GM19438 (cell line): ENCODE data around the gene OPRD1.
"Not testable (repeated sequence)": the region's sequence is repeated elsewhere in the genome, so short reads cannot be mapped to it uniquely, and the experiment has no call there.

Experiments used
- ATAC-seq: cut with Tn5 transposase; IDR thresholded peaks from one replicate; pipeline ENCODE4 v1.9.1; 2021; ENCODE audit warnings: low read depth; ENCODE audit not compliant: unreplicated experiment

OPRD1 gene

GRCh38 chr1:28840928-28841544 lies 29.1 kb downstream of the OPRD1 start:
- no peak for ATAC-seq

- no peak for ATAC-seq
Measured at GRCh38 chr1:28845786-28846543, 34.0 kb downstream of the OPRD1 start.

- not testable (repeated sequence) for ATAC-seq
Measured at GRCh38 chr1:28847207-28847606, 35.2 kb downstream of the OPRD1 start.

- ATAC-seq = no peak
Measured at GRCh38 chr1:28848416-28848815, 36.4 kb downstream of the OPRD1 start.

- no peak for ATAC-seq
Measured at GRCh38 chr1:28853093-28853742, 41.2 kb downstream of the OPRD1 start.

GRCh38 chr1:28854406-28854805 lies 42.4 kb downstream of the OPRD1 start:
- ATAC-seq = not testable (repeated sequence)

- no peak for ATAC-seq
Measured at GRCh38 chr1:28855046-28855445, 43.1 kb downstream of the OPRD1 start.

- no peak for ATAC-seq
Measured at GRCh38 chr1:28855469-28855951, 43.5 kb downstream of the OPRD1 start.

- ATAC-seq = no peak
Measured at GRCh38 chr1:28855969-28856368, 44.0 kb downstream of the OPRD1 start.

GRCh38 chr1:28860332-28861073 lies 48.5 kb downstream of the OPRD1 start:
- no peak for ATAC-seq

- ATAC-seq = no peak
Measured at GRCh38 chr1:28862571-28863403, 50.8 kb downstream of the OPRD1 start.

GRCh38 chr1:28864695-28865094 lies 52.7 kb downstream of the OPRD1 start:
- no peak for ATAC-seq

- no peak for ATAC-seq
Measured at GRCh38 chr1:28865997-28866650, 54.2 kb downstream of the OPRD1 start.

GRCh38 chr1:28867850-28868249 lies 55.9 kb downstream of the OPRD1 start:
- no peak for ATAC-seq

- no peak for ATAC-seq
Measured at GRCh38 chr1:28869952-28870351, 58.0 kb downstream of the OPRD1 start.

GRCh38 chr1:28871631-28872401 lies 59.8 kb downstream of the OPRD1 start:
- ATAC-seq = no peak

GRCh38 chr1:28875134-28875533 lies 63.2 kb downstream of the OPRD1 start:
- not testable (repeated sequence) for ATAC-seq

- ATAC-seq = no peak
Measured at GRCh38 chr1:28877132-28877781, 65.3 kb downstream of the OPRD1 start.
